Neural progenitor cell (in vitro differentiated cells): ENCODE measurements around the gene SPOCK1.

Source experiments
- EZH2 ChIP-seq: fragments of 200-600 bp; sonication (generic); IDR thresholded peaks from 2 replicates; pipeline ENCODE4 v1.6.1; 2017; ENCODE audit warnings: antibody characterized with exemption, mild to moderate bottlenecking, moderate library complexity
- EZH2phosphoT487 ChIP-seq: fragments of 200-600 bp; sonication (generic); IDR thresholded peaks from 2 replicates; pipeline ENCODE4 v1.6.1; 2017; ENCODE audit warnings: antibody characterized with exemption
- TF ChIP-seq, protein P1 (sequence below): fragments of 200-600 bp; sonication (generic); IDR thresholded peaks from 2 replicates; pipeline ENCODE4 v1.5.1; 2017; ENCODE audit warnings: antibody characterized with exemption, mild to moderate bottlenecking

DNA sequence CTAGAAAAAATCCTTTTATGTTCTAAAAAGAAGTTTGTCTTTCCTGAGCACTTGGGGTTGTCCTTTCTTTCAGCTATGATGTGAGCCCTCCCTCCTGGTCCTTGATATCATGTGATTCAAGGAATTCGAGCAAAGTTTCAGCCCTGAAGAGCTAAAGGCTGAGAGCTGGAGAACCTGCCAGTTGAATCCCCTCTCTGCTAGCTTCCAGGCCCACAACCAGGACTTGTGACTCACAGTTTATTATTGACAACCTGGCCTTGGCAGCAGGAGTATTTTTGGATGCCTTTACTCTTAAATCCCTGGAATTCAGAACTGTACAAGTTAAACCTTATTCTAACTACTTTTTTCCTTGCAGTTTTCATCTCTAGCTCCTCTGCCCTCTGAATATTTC is 182.8 kb downstream of the SPOCK1 start:
- TF ChIP-seq EZH2 (no peak), EZH2phosphoT487 (no peak)
- TF ChIP-seq, protein P1, sequence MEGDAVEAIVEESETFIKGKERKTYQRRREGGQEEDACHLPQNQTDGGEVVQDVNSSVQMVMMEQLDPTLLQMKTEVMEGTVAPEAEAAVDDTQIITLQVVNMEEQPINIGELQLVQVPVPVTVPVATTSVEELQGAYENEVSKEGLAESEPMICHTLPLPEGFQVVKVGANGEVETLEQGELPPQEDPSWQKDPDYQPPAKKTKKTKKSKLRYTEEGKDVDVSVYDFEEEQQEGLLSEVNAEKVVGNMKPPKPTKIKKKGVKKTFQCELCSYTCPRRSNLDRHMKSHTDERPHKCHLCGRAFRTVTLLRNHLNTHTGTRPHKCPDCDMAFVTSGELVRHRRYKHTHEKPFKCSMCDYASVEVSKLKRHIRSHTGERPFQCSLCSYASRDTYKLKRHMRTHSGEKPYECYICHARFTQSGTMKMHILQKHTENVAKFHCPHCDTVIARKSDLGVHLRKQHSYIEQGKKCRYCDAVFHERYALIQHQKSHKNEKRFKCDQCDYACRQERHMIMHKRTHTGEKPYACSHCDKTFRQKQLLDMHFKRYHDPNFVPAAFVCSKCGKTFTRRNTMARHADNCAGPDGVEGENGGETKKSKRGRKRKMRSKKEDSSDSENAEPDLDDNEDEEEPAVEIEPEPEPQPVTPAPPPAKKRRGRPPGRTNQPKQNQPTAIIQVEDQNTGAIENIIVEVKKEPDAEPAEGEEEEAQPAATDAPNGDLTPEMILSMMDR = no peak
